ENCODE results near the gene MARCKSL1.

The MARCKSL1 gene

GRCh38 chr1:32334274-32334861, 1.7 kb downstream of the MARCKSL1 start:
- Histone ChIP-seq H3K27ac (ENCODE audit: low read depth, low read length) (peak overlapping the region; percentile 66), H3K27me3 (ENCODE audit: control insufficient read depth, low read length) (no peaks in the 10 kb centered on the region), H3K9me3 (ENCODE audit: control insufficient read depth, insufficient read depth, low read length) (no peaks in the 10 kb centered on the region), H3K4me1 (ENCODE audit: control insufficient read depth, low read length) (peaks cover 56% of the 10 kb centered on the region), H3K9me2 (replicated peaks; ENCODE audit: control insufficient read depth, low read length) (no peaks in the 10 kb centered on the region), H3K79me2 (ENCODE audit: control insufficient read depth, low read length) (peaks cover 39% of the 10 kb centered on the region), H3K4me2 (ENCODE audit: low read length) (peak overlapping the region; percentile 85), H3K4me3 (ENCODE audit: low read length) (peak overlapping the region; percentile 82), H3F3A (ENCODE audit: control insufficient read depth, insufficient read depth) (peaks cover 41% of the 10 kb centered on the region), H3K36me3 (ENCODE audit: control insufficient read depth, low read length) (peaks cover 57% of the 10 kb centered on the region), H4K20me1 (ENCODE audit: control insufficient read depth, insufficient read depth, low read depth, low read length) (peaks cover 15% of the 10 kb centered on the region)
- TF ChIP-seq CTCF (IDR thresholded peaks at IDR 0.05; ENCODE audit: low read depth, low read length, poor library complexity, severe bottlenecking) (no peak), EZH2phosphoT487 (IDR thresholded peaks at IDR 0.05; ENCODE audit: borderline replicate concordance, low read length) (no peak)

DNA sequence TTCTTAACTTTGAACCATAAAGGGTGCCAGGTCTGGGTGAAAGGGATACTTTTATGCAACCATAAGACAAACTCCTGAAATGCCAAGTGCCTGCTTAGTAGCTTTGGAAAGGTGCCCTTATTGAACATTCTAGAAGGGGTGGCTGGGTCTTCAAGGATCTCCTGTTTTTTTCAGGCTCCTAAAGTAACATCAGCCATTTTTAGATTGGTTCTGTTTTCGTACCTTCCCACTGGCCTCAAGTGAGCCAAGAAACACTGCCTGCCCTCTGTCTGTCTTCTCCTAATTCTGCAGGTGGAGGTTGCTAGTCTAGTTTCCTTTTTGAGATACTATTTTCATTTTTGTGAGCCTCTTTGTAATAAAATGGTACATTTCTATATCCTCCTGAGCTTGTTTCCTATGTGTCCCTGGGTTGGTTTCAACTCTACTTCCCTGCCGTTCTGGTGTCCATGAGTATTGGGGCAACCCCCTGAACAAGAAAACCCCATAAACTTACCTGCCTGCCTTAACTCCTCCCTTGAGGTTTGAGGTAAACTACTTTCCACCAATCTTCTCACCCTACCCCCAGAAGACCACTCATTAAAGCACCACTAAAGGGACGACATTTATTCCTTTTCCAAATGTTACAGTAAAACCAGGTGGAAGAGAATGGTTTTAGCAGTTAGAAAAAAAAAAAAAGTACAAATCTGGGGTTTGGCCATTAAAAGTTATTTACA, 2.6 kb downstream of the MARCKSL1 start:
- Histone ChIP-seq H3K79me2 (ENCODE audit: control insufficient read depth, low read length) (peaks cover 42% of the 10 kb centered on the region), H3F3A (ENCODE audit: control insufficient read depth, insufficient read depth) (peaks cover 40% of the 10 kb centered on the region), H3K9me3 (ENCODE audit: control insufficient read depth, insufficient read depth, low read length) (no peaks in the 10 kb centered on the region), H3K36me3 (ENCODE audit: control insufficient read depth, low read length) (peaks cover 67% of the 10 kb centered on the region), H4K20me1 (ENCODE audit: control insufficient read depth, insufficient read depth, low read depth, low read length) (peaks cover 15% of the 10 kb centered on the region), H3K4me1 (ENCODE audit: control insufficient read depth, low read length) (peaks cover 47% of the 10 kb centered on the region), H3K4me2 (ENCODE audit: low read length) (peak overlapping the region; percentile 85), H3K27me3 (ENCODE audit: control insufficient read depth, low read length) (no peaks in the 10 kb centered on the region), H3K9me2 (replicated peaks; ENCODE audit: control insufficient read depth, low read length) (no peaks in the 10 kb centered on the region), H3K4me3 (ENCODE audit: low read length) (peak overlapping the region; percentile 82), H3K27ac (ENCODE audit: low read depth, low read length) (peak overlapping the region; percentile 66)
- TF ChIP-seq CTCF (IDR thresholded peaks at IDR 0.05; ENCODE audit: low read depth, low read length, poor library complexity, severe bottlenecking), result no peak
- TF ChIP-seq EZH2phosphoT487 (IDR thresholded peaks at IDR 0.05; ENCODE audit: borderline replicate concordance, low read length), result no peak

DNA sequence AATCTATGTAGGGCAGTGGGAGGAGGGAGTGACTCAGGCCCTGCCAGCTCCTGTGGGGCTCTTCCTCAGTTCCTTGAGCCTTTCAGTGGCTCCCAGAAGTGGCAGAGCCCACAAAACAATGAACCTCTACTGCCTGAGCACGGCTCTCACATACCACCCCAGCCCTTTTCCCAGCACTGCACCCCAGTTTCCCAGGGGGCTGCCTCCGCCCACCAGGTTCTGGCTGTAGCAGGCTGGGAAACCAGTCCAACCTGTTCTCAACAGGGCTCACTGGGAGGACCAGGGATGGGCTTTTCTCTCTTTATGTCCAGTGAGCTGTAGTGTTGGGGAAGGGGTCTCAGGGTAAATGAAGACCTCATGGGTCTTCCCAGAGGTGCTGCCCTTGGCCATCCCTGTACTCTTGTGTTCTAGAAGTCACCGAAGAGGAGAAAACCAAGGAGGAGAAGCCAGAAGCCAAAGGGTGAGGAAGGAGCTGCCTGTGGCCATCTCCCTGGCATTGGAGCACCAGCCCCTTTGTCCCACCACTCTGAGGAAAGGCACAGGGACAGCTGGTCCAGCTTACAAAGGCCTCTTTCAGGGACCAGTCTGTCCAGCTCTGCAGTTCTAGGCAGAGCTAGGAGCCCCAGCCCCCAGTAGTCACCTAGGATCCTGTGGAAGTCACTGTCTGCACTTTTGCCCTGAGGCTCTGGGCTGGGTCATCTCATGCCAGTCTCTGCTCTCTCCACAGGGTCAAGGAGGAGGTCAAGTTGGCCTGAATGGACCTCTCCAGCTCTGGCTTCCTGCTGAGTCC, 3.5 kb downstream of the MARCKSL1 start:
- Histone ChIP-seq H3K4me3 (ENCODE audit: low read length) (no peak overlapping the region), H4K20me1 (ENCODE audit: control insufficient read depth, insufficient read depth, low read depth, low read length) (peaks cover 15% of the 10 kb centered on the region), H3K9me3 (ENCODE audit: control insufficient read depth, insufficient read depth, low read length) (no peaks in the 10 kb centered on the region), H3K79me2 (ENCODE audit: control insufficient read depth, low read length) (peaks cover 42% of the 10 kb centered on the region), H3K4me1 (ENCODE audit: control insufficient read depth, low read length) (peaks cover 38% of the 10 kb centered on the region), H3K27me3 (ENCODE audit: control insufficient read depth, low read length) (no peaks in the 10 kb centered on the region), H3K9me2 (replicated peaks; ENCODE audit: control insufficient read depth, low read length) (no peaks in the 10 kb centered on the region), H3K36me3 (ENCODE audit: control insufficient read depth, low read length) (peaks cover 76% of the 10 kb centered on the region), H3F3A (ENCODE audit: control insufficient read depth, insufficient read depth) (peaks cover 40% of the 10 kb centered on the region), H3K4me2 (ENCODE audit: low read length) (0 out of 2 replicates have a peak overlapping the region, but pooled peaks have one; percentile 14), H3K27ac (ENCODE audit: low read depth, low read length) (peak overlapping the region; percentile 66; the same call in 1 of the 2 replicates)
- TF ChIP-seq CTCF (IDR thresholded peaks at IDR 0.05; ENCODE audit: low read depth, low read length, poor library complexity, severe bottlenecking) (no peak), EZH2phosphoT487 (IDR thresholded peaks at IDR 0.05; ENCODE audit: borderline replicate concordance, low read length) (no peak)

All from DOHH2 (cell line).